ENCODE results near the gene PPFIA4. TPM values are rescaled to one million over a fixed set of nuclear protein-coding genes. Genes with fewer than 3 reads are reported as not detected.

PPFIA4 gene
- total and polyA plus RNA-seq, 2 of the 4 experiments (the other 2 are of a cell fraction) = 5.4 to 13.7 TPM

GRCh38 chr1:203103216-203103615 is 76.9 kb downstream of the PPFIA4 start:
- Histone ChIP-seq H3K23ac (ENCODE audit: low read depth, low read length) (no peak overlapping the region; the same call in 1 of the 2 replicates), H3K4ac (ENCODE audit: low read depth, low read length) (no peak overlapping the region), H3K79me1 (ENCODE audit: low read depth in 1 of 2, low read length in 2 of 2) (no peaks in the 10 kb centered on the region), H2AFZ (replicated peaks; ENCODE audit: low read length, poor library complexity) (no peak overlapping the region), H4K91ac (ENCODE audit: insufficient read depth, low read depth, low read length) (no peak overlapping the region), H3K27ac (ENCODE audit: insufficient read depth, low read length) (no peak overlapping the region), H3K9ac (ENCODE audit: low read depth, low read length) (no peak overlapping the region), H2BK5ac (ENCODE audit: low read depth, low read length, poor library complexity, severe bottlenecking) (no peak overlapping the region), H3K4me1 (ENCODE audit: control insufficient read depth, insufficient read depth, low read length) (no peaks in the 10 kb centered on the region), H3K27me3 (ENCODE audit: control insufficient read depth, insufficient read depth, low read length) (peaks cover 50% of the 10 kb centered on the region), H3K9me3 (ENCODE audit: control insufficient read depth, insufficient read depth, low read length) (no peaks in the 10 kb centered on the region), H3K14ac (replicated peaks; ENCODE audit: low read depth, low read length) (no peak overlapping the region), H3K4me2 (ENCODE audit: low read depth, low read length) (no peak overlapping the region), H2AK5ac (ENCODE audit: low read depth, low read length) (no peak overlapping the region), H3K56ac (ENCODE audit: extremely low read depth, insufficient read depth, low read length) (no peak overlapping the region), H3K9me1 (ENCODE audit: insufficient read depth, low read length) (no peaks in the 10 kb centered on the region), H3K36me3 (ENCODE audit: control insufficient read depth, insufficient read depth, low read length) (no peaks in the 10 kb centered on the region), H2AK9ac (replicated peaks; ENCODE audit: low read depth, low read length, poor library complexity) (no peak overlapping the region), H4K20me1 (ENCODE audit: insufficient read depth, low read length) (no peaks in the 10 kb centered on the region), H4K8ac (ENCODE audit: low read depth in 2 of 2, low read length in 2 of 2) (no peak overlapping the region), H2BK20ac (ENCODE audit: low read depth, low read length) (no peak overlapping the region), H4K5ac (ENCODE audit: low read depth, low read length) (no peak overlapping the region), H3K18ac (ENCODE audit: low read depth, low read length) (no peak overlapping the region), H2BK120ac (ENCODE audit: low read depth, low read length) (no peak overlapping the region), H2BK15ac (ENCODE audit: low read depth, low read length) (no peak overlapping the region), H3K4me3 (ENCODE audit: insufficient read depth, low read depth, low read length) (no peak overlapping the region)
- ATAC-seq (ENCODE audit: low read depth) = no peak
- POLR2A ChIA-PET (ENCODE audit: unreplicated experiment) = no interaction called here
- intact Hi-C loops (cut with micrococcal nuclease) = no loop called here
- in situ Hi-C loops (cut with MboI; ENCODE audit: low sequenced_read_pairs) = no loop called here
- DNase-seq = no peak
- BruUV-seq (replicated peaks) = no TSS peak
- 45% methylated on average over 4 of the region's 4 CpGs; no CpG with 5 or more reads in 1 of the 2 experiments for WGBS, 2 experiments (ENCODE audit: extremely low coverage in 2 of 2, insufficient read length in 1 of 2)
- CTCF ChIA-PET = no interaction called here
- TF ChIP-seq RCOR1 (IDR thresholded peaks at IDR 0.05; ENCODE audit: insufficient replicate concordance, low read length) (no peak), POLR2A (IDR thresholded peaks at IDR 0.05; ENCODE audit: low read depth, low read length) (no peak), ELK1 (IDR thresholded peaks at IDR 0.05; ENCODE audit: borderline replicate concordance, low read depth, low read length) (no peak), CEBPB (IDR thresholded peaks at IDR 0.05; ENCODE audit: low read depth, low read length) (no peak), FOS (IDR thresholded peaks at IDR 0.05; ENCODE audit: low read depth, low read length) (no peak), RFX5 (IDR thresholded peaks at IDR 0.05; ENCODE audit: low read depth, low read length) (no peak), MAZ (IDR thresholded peaks at IDR 0.05; ENCODE audit: borderline replicate concordance, low read depth, low read length) (no peak), BHLHE40 (IDR thresholded peaks at IDR 0.05; ENCODE audit: low read depth, low read length) (no peak)
- dilution Hi-C loops (cut with HindIII; ENCODE audit: low sequenced_read_pairs, unreplicated experiment) = no loop called here
